HG03575 (cell line): ENCODE results near the gene ENAH.
"Not testable (repeated sequence)": the region's sequence is repeated elsewhere in the genome, so short reads cannot be mapped to it uniquely, and the experiment has no call there.

Source experiments
- ATAC-seq: cut with Tn5 transposase; IDR thresholded peaks from one replicate; pipeline ENCODE4 v1.9.1; 2021; ENCODE audit not compliant: unreplicated experiment, insufficient number of reproducible peaks, low FRiP score; ENCODE audit errors: extremely low read depth

Gene ENAH

GRCh38 chr1:225651872-225652728 lies 823 bp downstream of the ENAH start:
- ATAC-seq: no peak

- ATAC-seq: no peak
Observed at GRCh38 chr1:225651376-225651871, 1.5 kb downstream of the ENAH start.

- no peak for ATAC-seq
Observed at GRCh38 chr1:225650179-225650578, 2.7 kb downstream of the ENAH start.

GRCh38 chr1:225645194-225645895 lies 7.6 kb downstream of the ENAH start:
- no peak for ATAC-seq

GRCh38 chr1:225644666-225645065 lies 8.3 kb downstream of the ENAH start:
- no peak for ATAC-seq

- no peak for ATAC-seq
Observed at GRCh38 chr1:225642177-225642576, 10.7 kb downstream of the ENAH start.

- ATAC-seq: no peak
Observed at GRCh38 chr1:225638853-225639252, 14.1 kb downstream of the ENAH start.

- no peak for ATAC-seq
Observed at GRCh38 chr1:225637651-225638199, 15.2 kb downstream of the ENAH start.

- not testable (repeated sequence) for ATAC-seq
Observed at GRCh38 chr1:225636992-225637391, 15.9 kb downstream of the ENAH start.

GRCh38 chr1:225635649-225636048 lies 17.3 kb downstream of the ENAH start:
- ATAC-seq: no peak

- not testable (repeated sequence) for ATAC-seq
Observed at GRCh38 chr1:225632836-225633235, 20.1 kb downstream of the ENAH start.

GRCh38 chr1:225631021-225631663 lies 21.8 kb downstream of the ENAH start:
- ATAC-seq: no peak

- ATAC-seq: no peak
Observed at GRCh38 chr1:225629483-225629882, 23.4 kb downstream of the ENAH start.

GRCh38 chr1:225628794-225629193 lies 24.1 kb downstream of the ENAH start:
- ATAC-seq: not testable (repeated sequence)

- no peak for ATAC-seq
Observed at GRCh38 chr1:225627304-225627947, 25.5 kb downstream of the ENAH start.

- no peak for ATAC-seq
Observed at GRCh38 chr1:225626698-225627097, 26.2 kb downstream of the ENAH start.

- ATAC-seq: no peak
Observed at GRCh38 chr1:225617956-225618355, 35.0 kb downstream of the ENAH start.

- no peak for ATAC-seq
Observed at GRCh38 chr1:225617479-225617878, 35.4 kb downstream of the ENAH start.

- ATAC-seq: not testable (repeated sequence)
Observed at GRCh38 chr1:225615403-225615790, 37.5 kb downstream of the ENAH start.
